WTC11 (cell line): ENCODE data around the gene PLXDC2. TPM values are rescaled to one million over a fixed set of nuclear protein-coding genes. Genes with fewer than 3 reads are reported as not detected.

Experiments used
- ATAC-seq: fragments of 200-7000 bp; cut with Tn5 transposase; 2 replicates; pipeline ENCODE4 v1.10.0; 2021; ENCODE audit warnings: mild to moderate bottlenecking, moderate library complexity
- CTCF ChIA-PET: fragments of 300-600 bp; sonication (Branson Sonifier 250); formaldehyde crosslinking; loops from one replicate; lab custom pipeline; 2021; ENCODE audit warnings: antibody characterized with exemption; lab: Charles Lee
- POLR2A ChIA-PET: fragments of 350-600 bp; sonication (Branson Sonifier 250); formaldehyde crosslinking; loops from one replicate; lab custom pipeline; 2021; ENCODE audit warnings: antibody characterized with exemption; lab: Charles Lee
- DNase-seq: peaks from one replicate; pipeline ENCODE4 v3.0.0; 2021; ENCODE audit warnings: low spot score
- H3K27ac Mint-ChIP-seq: 2 replicates; pipeline ENCODE4 v1.8.0; 2021; ENCODE audit warnings: mixed read lengths
- H3K27me3 Mint-ChIP-seq: 2 replicates; pipeline ENCODE4 v1.8.0; 2021; ENCODE audit warnings: low read depth, mild to moderate bottlenecking, moderate library complexity, mixed read lengths
- H3K36me3 Mint-ChIP-seq: 2 replicates; pipeline ENCODE4 v1.8.0; 2021; ENCODE audit warnings: mixed read lengths
- H3K4me1 Mint-ChIP-seq: 2 replicates; pipeline ENCODE4 v1.8.0; 2022; ENCODE audit warnings: mixed read lengths
- H3K4me3 Mint-ChIP-seq: 2 replicates; pipeline ENCODE4 v1.8.0; 2021; ENCODE audit warnings: mild to moderate bottlenecking, moderate library complexity, mixed read lengths
- H3K9me3 Mint-ChIP-seq: 2 replicates; pipeline ENCODE4 v1.8.0; 2021; ENCODE audit warnings: mixed read lengths
- ATF1 ChIP-seq: sonication (generic); formaldehyde crosslinking; IDR thresholded peaks from 2 replicates; pipeline ENCODE4 v1.8.1; 2023; ENCODE audit warnings: mild to moderate bottlenecking, moderate library complexity, missing genetic modification reagents
- HMGA2 ChIP-seq: fragments of 250-450 bp; sonication (Bioruptor Pico); IDR thresholded peaks from 2 replicates; pipeline ENCODE4 v1.4.0; 2021; ENCODE audit warnings: mild to moderate bottlenecking, moderate library complexity
- IRF2 ChIP-seq: sonication (generic); formaldehyde crosslinking; IDR thresholded peaks from 2 replicates; pipeline ENCODE4 v1.8.0; 2022; ENCODE audit warnings: low read depth, missing genetic modification reagents, borderline replicate concordance
- MXD4 ChIP-seq: fragments of 250-450 bp; sonication (Bioruptor Pico); IDR thresholded peaks from 2 replicates; pipeline ENCODE4 v1.8.0; 2021; ENCODE audit warnings: mild to moderate bottlenecking, moderate library complexity, borderline replicate concordance
- OVOL2 ChIP-seq: fragments of 250-450 bp; sonication (Bioruptor Pico); IDR thresholded peaks from 2 replicates; pipeline ENCODE4 v1.9.0; 2021; ENCODE audit warnings: mild to moderate bottlenecking, borderline replicate concordance
- SP1 ChIP-seq: sonication (generic); formaldehyde crosslinking; conservative IDR thresholded peaks from 2 replicates; pipeline ENCODE4 v1.8.1; 2022; ENCODE audit warnings: missing genetic modification reagents
- ZNF219 ChIP-seq: sonication (generic); formaldehyde crosslinking; IDR thresholded peaks from 2 replicates; pipeline ENCODE4 v1.8.0; 2023; ENCODE audit warnings: missing genetic modification reagents, mild to moderate bottlenecking, borderline replicate concordance
- ZNF423 ChIP-seq: fragments of 250-450 bp; sonication (Bioruptor Pico); IDR thresholded peaks from 2 replicates; pipeline ENCODE4 v2.1.2; 2022; ENCODE audit warnings: mild to moderate bottlenecking, moderate library complexity
- total RNA-seq: library from RNA; stranded (reverse); gene quantifications from 3 replicates; pipeline ENCODE4 v1.2.3, GENCODE V29; 2021
- TF ChIP-seq, protein P1 (sequence below): sonication (generic); formaldehyde crosslinking; IDR thresholded peaks from 2 replicates; pipeline ENCODE4 v1.8.1; 2023; ENCODE audit warnings: mild to moderate bottlenecking, missing genetic modification reagents, moderate library complexity
- TF ChIP-seq, protein P2 (sequence below): sonication (generic); formaldehyde crosslinking; IDR thresholded peaks from 2 replicates; pipeline ENCODE4 v1.8.1; 2023; ENCODE audit warnings: mild to moderate bottlenecking, missing genetic modification reagents, moderate library complexity
- TF ChIP-seq, protein P3 (sequence below): sonication (generic); formaldehyde crosslinking; IDR thresholded peaks from 2 replicates; pipeline ENCODE4 v1.8.1; 2022; ENCODE audit warnings: low read depth, mild to moderate bottlenecking, moderate library complexity, missing genetic modification reagents, borderline replicate concordance
- TF ChIP-seq, protein P4 (sequence below): sonication (generic); formaldehyde crosslinking; IDR thresholded peaks from 2 replicates; pipeline ENCODE4 v1.8.0; 2023; ENCODE audit warnings: mild to moderate bottlenecking, missing genetic modification reagents
- TF ChIP-seq, protein P5 (sequence below): sonication (generic); formaldehyde crosslinking; IDR thresholded peaks from 2 replicates; pipeline ENCODE4 v1.8.0; 2022; ENCODE audit warnings: mild to moderate bottlenecking, missing genetic modification reagents
- TF ChIP-seq, protein P6 (sequence below): sonication (generic); formaldehyde crosslinking; IDR thresholded peaks from 2 replicates; pipeline ENCODE4 v1.8.0; 2022; ENCODE audit warnings: mild to moderate bottlenecking, missing genetic modification reagents
- TF ChIP-seq, protein P7 (sequence below): fragments of 250-450 bp; sonication (Bioruptor Pico); IDR thresholded peaks from 2 replicates; pipeline ENCODE4 v1.8.0; 2021; ENCODE audit warnings: mild to moderate bottlenecking
- TF ChIP-seq, protein P8 (sequence below): sonication (generic); formaldehyde crosslinking; IDR thresholded peaks from 2 replicates; pipeline ENCODE4 v1.8.1; 2023; ENCODE audit warnings: mild to moderate bottlenecking, missing genetic modification reagents
- TF ChIP-seq, protein P9 (sequence below): fragments of 250-450 bp; sonication (Bioruptor Pico); IDR thresholded peaks from 2 replicates; pipeline ENCODE4 v1.9.0; 2021; ENCODE audit warnings: moderate library complexity, mild to moderate bottlenecking, inconsistent platforms, borderline replicate concordance

The PLXDC2 gene
- total RNA-seq, 1 experiment from 2014 or later, result 31.7 TPM

DNA sequence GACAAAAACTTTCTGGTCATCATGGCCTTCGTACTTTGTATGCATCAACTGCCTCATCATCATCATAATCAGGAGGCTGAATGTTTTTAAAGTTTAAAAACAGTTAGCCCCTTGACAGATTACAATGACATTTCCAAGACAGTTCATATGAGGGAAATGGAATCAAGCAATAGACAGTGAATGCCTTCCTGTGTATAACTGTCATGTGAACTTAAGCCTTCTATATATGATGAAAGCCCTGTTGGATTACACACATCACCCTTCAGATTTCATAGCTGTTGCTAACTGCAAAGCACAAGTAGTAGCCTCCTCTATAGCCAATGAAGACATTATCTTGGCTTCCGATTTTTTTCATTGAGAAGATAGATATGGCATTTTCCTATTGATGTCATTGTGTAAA, 154.0 kb downstream of the PLXDC2 start:
- Mint-ChIP-seq H3K36me3 (no peaks in the 10 kb centered on the region), H3K9me3 (no peaks in the 10 kb centered on the region)
- CTCF ChIA-PET, result no interaction called here
- POLR2A ChIA-PET, result no interaction called here
- TF ChIP-seq, protein P1, sequence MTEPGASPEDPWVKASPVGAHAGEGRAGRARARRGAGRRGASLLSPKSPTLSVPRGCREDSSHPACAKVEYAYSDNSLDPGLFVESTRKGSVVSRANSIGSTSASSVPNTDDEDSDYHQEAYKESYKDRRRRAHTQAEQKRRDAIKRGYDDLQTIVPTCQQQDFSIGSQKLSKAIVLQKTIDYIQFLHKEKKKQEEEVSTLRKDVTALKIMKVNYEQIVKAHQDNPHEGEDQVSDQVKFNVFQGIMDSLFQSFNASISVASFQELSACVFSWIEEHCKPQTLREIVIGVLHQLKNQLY (CRISPR knock-in tag), result no peak
- TF ChIP-seq SP1 (CRISPR knock-in tag) (no peak), MXD4 (CRISPR knock-in tag) (no peak), ATF1 (CRISPR knock-in tag) (no peak), IRF2 (no peak)
- TF ChIP-seq, protein P2, sequence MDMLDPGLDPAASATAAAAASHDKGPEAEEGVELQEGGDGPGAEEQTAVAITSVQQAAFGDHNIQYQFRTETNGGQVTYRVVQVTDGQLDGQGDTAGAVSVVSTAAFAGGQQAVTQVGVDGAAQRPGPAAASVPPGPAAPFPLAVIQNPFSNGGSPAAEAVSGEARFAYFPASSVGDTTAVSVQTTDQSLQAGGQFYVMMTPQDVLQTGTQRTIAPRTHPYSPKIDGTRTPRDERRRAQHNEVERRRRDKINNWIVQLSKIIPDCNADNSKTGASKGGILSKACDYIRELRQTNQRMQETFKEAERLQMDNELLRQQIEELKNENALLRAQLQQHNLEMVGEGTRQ (CRISPR knock-in tag), result no peak
- TF ChIP-seq, protein P3, sequence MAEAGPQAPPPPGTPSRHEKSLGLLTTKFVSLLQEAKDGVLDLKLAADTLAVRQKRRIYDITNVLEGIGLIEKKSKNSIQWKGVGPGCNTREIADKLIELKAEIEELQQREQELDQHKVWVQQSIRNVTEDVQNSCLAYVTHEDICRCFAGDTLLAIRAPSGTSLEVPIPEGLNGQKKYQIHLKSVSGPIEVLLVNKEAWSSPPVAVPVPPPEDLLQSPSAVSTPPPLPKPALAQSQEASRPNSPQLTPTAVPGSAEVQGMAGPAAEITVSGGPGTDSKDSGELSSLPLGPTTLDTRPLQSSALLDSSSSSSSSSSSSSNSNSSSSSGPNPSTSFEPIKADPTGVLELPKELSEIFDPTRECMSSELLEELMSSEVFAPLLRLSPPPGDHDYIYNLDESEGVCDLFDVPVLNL (CRISPR knock-in tag), result no peak
- TF ChIP-seq, protein P4, sequence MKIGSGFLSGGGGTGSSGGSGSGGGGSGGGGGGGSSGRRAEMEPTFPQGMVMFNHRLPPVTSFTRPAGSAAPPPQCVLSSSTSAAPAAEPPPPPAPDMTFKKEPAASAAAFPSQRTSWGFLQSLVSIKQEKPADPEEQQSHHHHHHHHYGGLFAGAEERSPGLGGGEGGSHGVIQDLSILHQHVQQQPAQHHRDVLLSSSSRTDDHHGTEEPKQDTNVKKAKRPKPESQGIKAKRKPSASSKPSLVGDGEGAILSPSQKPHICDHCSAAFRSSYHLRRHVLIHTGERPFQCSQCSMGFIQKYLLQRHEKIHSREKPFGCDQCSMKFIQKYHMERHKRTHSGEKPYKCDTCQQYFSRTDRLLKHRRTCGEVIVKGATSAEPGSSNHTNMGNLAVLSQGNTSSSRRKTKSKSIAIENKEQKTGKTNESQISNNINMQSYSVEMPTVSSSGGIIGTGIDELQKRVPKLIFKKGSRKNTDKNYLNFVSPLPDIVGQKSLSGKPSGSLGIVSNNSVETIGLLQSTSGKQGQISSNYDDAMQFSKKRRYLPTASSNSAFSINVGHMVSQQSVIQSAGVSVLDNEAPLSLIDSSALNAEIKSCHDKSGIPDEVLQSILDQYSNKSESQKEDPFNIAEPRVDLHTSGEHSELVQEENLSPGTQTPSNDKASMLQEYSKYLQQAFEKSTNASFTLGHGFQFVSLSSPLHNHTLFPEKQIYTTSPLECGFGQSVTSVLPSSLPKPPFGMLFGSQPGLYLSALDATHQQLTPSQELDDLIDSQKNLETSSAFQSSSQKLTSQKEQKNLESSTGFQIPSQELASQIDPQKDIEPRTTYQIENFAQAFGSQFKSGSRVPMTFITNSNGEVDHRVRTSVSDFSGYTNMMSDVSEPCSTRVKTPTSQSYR (CRISPR knock-in tag), result no peak
- TF ChIP-seq, all 79 proteins: peak for 0
- Mint-ChIP-seq H3K27me3 (no peaks in the 10 kb centered on the region), H3K4me3 (no peak overlapping the region), H3K4me1 (peaks cover 41% of the 10 kb centered on the region), H3K27ac (no peak overlapping the region)
- ATAC-seq (no peak), DNase-seq (no peak)

DNA sequence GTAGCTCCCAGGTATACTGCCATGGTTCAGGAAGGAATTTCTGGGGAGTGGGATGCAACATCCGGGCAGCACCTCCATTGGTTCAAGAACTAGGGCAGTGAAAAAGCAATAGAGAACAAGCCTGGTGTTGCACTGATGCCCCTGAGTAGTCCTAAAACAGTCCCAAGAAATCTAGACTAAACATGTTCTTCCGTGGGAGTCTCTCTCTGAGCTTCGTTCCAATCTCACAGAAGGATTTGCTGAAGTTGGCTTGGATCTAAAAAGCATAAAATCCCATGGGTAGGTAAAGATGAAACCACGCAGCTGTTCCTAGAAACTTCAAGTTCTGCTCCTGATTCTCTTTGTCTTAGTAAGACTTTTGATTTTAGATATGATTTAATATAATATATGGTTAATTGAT, 154.5 kb downstream of the PLXDC2 start:
- ATAC-seq (no peak), DNase-seq (no peak)
- ChIA-PET POLR2A (no interaction called here), CTCF (interaction anchor here (1.3 kb wide), 1 partner anchor 17 kb away, joined by 3 read pairs; no protein-coding TSS in a partner anchor)
- Mint-ChIP-seq H3K36me3 (no peaks in the 10 kb centered on the region), H3K27ac (no peak overlapping the region), H3K4me3 (no peak overlapping the region), H3K9me3 (no peaks in the 10 kb centered on the region), H3K4me1 (peaks cover 36% of the 10 kb centered on the region), H3K27me3 (no peaks in the 10 kb centered on the region)
- TF ChIP-seq ZNF219 (CRISPR knock-in tag) (no peak), MXD4 (CRISPR knock-in tag) (no peak), OVOL2 (CRISPR knock-in tag) (no peak)
- TF ChIP-seq, protein P5, sequence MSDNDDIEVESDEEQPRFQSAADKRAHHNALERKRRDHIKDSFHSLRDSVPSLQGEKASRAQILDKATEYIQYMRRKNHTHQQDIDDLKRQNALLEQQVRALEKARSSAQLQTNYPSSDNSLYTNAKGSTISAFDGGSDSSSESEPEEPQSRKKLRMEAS (CRISPR knock-in tag), result no peak
- TF ChIP-seq, all 79 proteins: peak for 0

DNA sequence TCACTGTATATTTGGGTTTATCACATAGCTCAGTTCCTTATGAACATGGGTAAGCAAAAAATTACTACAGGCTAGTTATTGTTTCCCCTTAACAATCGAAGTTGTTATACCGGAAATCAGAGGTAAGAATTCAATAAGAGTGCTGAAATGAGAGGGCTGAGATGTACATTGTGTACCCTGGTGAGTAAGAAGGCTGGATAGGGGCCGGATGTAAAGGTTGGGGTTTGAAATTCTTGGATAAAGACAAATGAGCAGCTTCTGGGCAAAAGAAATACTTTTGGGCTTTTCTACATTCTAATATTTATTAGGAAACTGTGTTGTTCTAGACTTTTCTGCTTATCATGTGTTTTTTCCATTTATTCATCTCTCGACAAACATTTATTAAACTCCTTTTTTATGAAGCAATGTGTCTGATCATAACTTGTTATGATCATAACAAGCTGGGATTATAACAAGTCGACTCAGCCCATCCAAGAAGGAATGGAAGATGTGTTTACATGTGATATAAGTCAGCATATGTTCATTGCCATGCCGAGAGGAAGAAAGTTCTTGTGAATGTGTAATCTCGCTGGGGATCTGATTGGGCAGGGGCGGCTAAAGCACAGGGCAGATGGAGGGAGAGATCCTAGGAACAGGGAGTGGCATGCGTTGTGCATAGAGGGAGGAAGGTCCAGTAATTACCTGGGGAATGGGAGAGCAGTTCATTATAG, 155.3 kb downstream of the PLXDC2 start:
- POLR2A ChIA-PET, result interaction anchor here (0.5 kb wide), 1 partner anchor 398 kb away, joined by 3 read pairs; no protein-coding TSS in a partner anchor
- ATAC-seq (no peak), DNase-seq (no peak)
- Mint-ChIP-seq H3K27me3 (no peaks in the 10 kb centered on the region), H3K4me1 (peaks cover 35% of the 10 kb centered on the region), H3K4me3 (no peak overlapping the region), H3K9me3 (no peaks in the 10 kb centered on the region), H3K36me3 (no peaks in the 10 kb centered on the region), H3K27ac (no peak overlapping the region)
- CTCF ChIA-PET, result interaction anchor here (1.3 kb wide), 1 partner anchor 17 kb away, joined by 3 read pairs; no protein-coding TSS in a partner anchor
- no peak for TF ChIP-seq HMGA2 (CRISPR knock-in tag)
- TF ChIP-seq, protein P6, sequence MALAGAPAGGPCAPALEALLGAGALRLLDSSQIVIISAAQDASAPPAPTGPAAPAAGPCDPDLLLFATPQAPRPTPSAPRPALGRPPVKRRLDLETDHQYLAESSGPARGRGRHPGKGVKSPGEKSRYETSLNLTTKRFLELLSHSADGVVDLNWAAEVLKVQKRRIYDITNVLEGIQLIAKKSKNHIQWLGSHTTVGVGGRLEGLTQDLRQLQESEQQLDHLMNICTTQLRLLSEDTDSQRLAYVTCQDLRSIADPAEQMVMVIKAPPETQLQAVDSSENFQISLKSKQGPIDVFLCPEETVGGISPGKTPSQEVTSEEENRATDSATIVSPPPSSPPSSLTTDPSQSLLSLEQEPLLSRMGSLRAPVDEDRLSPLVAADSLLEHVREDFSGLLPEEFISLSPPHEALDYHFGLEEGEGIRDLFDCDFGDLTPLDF (CRISPR knock-in tag), result no peak
- no peak for TF ChIP-seq ZNF423 (CRISPR knock-in tag)
- TF ChIP-seq, protein P7, sequence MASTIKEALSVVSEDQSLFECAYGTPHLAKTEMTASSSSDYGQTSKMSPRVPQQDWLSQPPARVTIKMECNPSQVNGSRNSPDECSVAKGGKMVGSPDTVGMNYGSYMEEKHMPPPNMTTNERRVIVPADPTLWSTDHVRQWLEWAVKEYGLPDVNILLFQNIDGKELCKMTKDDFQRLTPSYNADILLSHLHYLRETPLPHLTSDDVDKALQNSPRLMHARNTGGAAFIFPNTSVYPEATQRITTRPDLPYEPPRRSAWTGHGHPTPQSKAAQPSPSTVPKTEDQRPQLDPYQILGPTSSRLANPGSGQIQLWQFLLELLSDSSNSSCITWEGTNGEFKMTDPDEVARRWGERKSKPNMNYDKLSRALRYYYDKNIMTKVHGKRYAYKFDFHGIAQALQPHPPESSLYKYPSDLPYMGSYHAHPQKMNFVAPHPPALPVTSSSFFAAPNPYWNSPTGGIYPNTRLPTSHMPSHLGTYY (CRISPR knock-in tag), result no peak
- TF ChIP-seq, protein P8, sequence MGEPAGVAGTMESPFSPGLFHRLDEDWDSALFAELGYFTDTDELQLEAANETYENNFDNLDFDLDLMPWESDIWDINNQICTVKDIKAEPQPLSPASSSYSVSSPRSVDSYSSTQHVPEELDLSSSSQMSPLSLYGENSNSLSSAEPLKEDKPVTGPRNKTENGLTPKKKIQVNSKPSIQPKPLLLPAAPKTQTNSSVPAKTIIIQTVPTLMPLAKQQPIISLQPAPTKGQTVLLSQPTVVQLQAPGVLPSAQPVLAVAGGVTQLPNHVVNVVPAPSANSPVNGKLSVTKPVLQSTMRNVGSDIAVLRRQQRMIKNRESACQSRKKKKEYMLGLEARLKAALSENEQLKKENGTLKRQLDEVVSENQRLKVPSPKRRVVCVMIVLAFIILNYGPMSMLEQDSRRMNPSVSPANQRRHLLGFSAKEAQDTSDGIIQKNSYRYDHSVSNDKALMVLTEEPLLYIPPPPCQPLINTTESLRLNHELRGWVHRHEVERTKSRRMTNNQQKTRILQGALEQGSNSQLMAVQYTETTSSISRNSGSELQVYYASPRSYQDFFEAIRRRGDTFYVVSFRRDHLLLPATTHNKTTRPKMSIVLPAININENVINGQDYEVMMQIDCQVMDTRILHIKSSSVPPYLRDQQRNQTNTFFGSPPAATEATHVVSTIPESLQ, result no peak
- TF ChIP-seq, protein P9, sequence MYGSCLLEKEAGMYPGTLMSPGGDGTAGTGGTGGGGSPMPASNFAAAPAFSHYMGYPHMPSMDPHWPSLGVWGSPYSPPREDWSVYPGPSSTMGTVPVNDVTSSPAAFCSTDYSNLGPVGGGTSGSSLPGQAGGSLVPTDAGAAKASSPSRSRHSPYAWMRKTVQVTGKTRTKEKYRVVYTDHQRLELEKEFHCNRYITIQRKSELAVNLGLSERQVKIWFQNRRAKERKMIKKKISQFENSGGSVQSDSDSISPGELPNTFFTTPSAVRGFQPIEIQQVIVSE (CRISPR knock-in tag), result no peak
